HepG2 (cell line): ENCODE data around the gene EVA1C. TPM values are rescaled to one million over a fixed set of nuclear protein-coding genes. Genes with fewer than 3 reads are reported as not detected.

Experiments
- ATAC-seq: fragments of 200-7000 bp; cut with Tn5 transposase; 3 replicates; pipeline ENCODE4 v1.9.1; 2020; ENCODE audit warnings: mild to moderate bottlenecking, moderate library complexity
- BruUV-seq: library from RNA; stranded (reverse); fragments of 400-500 nt; replicated peaks from 2 replicates; lab custom pipeline; 2021; lab: Mats Ljungman, UMichigan
- CTCF ChIA-PET: fragments of 300-600 bp; formaldehyde crosslinking; extraction: SDS; loops from one replicate; lab custom pipeline; 2021; ENCODE audit warnings: low total read pairs, inconsistent platforms, low intra/inter-chr PET ratio; lab: Yijun Ruan, JAX
- POLR2A ChIA-PET: fragments of 350-600 bp; sonication (Branson Sonifier 250); formaldehyde crosslinking; loops from one replicate; lab custom pipeline; 2020; ENCODE audit warnings: antibody characterized with exemption, inconsistent platforms; lab: Yijun Ruan, JAX
- DNase-seq: peaks from one replicate; pipeline ENCODE4 v3.0.0-alpha.2; 2015; ENCODE audit warnings: low spot score
- FAIRE-seq: peaks from 3 replicates; lab custom pipeline; 2011; peaks lifted over from hg19 to GRCh38; lab: Jason Lieb, UNC
- H2AFZ ChIP-seq: one replicate; pipeline ENCODE4 v1.6.1; 2011; ENCODE audit warnings: low read length, inconsistent platforms
- H3K27ac ChIP-seq: fragments of 300-600 bp; 3 replicates; pipeline ENCODE4 v1.8.0; 2011; ENCODE audit warnings: mixed run types, mild to moderate bottlenecking, mixed read lengths, low read length, inconsistent platforms; ENCODE audit not compliant: insufficient read depth; ENCODE audit errors: extremely low read length
- H3K27me3 ChIP-seq, 2 experiments: fragments of 200-600 bp in 1 of 2; 2 replicates in 1 of 2; 3 replicates in 1 of 2; pipeline versions ENCODE4 v1.6.0 to v1.8.0; 2011; ENCODE audit warnings: low read length in 2 of 2, mild to moderate bottlenecking in 2 of 2, moderate library complexity in 2 of 2, inconsistent platforms in 1 of 2; ENCODE audit not compliant: insufficient read depth in 2 of 2, control insufficient read depth in 1 of 2
- H3K36me3 ChIP-seq, 2 experiments: fragments of 200-600 bp in 1 of 2; replicated peaks in 1 of 2; 2 replicates in 1 of 2; 3 replicates in 1 of 2; pipeline versions ENCODE4 v1.5.1 to v1.8.0; 2011; ENCODE audit warnings: low read length in 2 of 2, inconsistent platforms in 1 of 2; ENCODE audit not compliant: insufficient read depth in 2 of 2, control insufficient read depth in 1 of 2
- H3K4me1 ChIP-seq: 2 replicates; pipeline ENCODE4 v1.5.1; 2012; ENCODE audit warnings: low read length, inconsistent platforms; ENCODE audit not compliant: insufficient read depth
- H3K4me2 ChIP-seq: 2 replicates; pipeline ENCODE4 v1.6.0; 2011; ENCODE audit warnings: low read depth, low read length, inconsistent platforms
- H3K4me3 ChIP-seq, 3 experiments: fragments of 200-600 bp in 1 of 3; sonication (generic), shearing (Covaris generic) in 1 of 3; replicated peaks in 1 of 3; 2 replicates each; pipeline ENCODE4 v1.5.1; 2011 to 2016; ENCODE audit warnings: low read length in 3 of 3, inconsistent platforms in 2 of 3, low read depth in 2 of 3, mild to moderate bottlenecking in 2 of 3, control low read depth in 1 of 3, mixed read lengths in 1 of 3; ENCODE audit not compliant: insufficient read depth in 1 of 3
- H3K79me2 ChIP-seq: one replicate; pipeline ENCODE4 v1.6.1; 2011; ENCODE audit warnings: low read length, inconsistent platforms; ENCODE audit not compliant: insufficient read depth
- H3K9ac ChIP-seq: 2 replicates; pipeline ENCODE4 v1.6.0; 2011; ENCODE audit warnings: mild to moderate bottlenecking, low read depth, low read length, inconsistent platforms; ENCODE audit not compliant: insufficient read depth
- H3K9me3 ChIP-seq: 2 replicates; pipeline ENCODE4 v1.5.1; 2012; ENCODE audit warnings: mild to moderate bottlenecking, low read length
- H4K20me1 ChIP-seq: 2 replicates; pipeline ENCODE4 v1.6.0; 2011; ENCODE audit warnings: inconsistent platforms, mild to moderate bottlenecking, low read length, moderate library complexity; ENCODE audit not compliant: insufficient read depth
- ATF7-NPFF ChIP-seq: sonication (generic); formaldehyde crosslinking; IDR thresholded peaks from 2 replicates; pipeline ENCODE4 v1.8.1; 2023; ENCODE audit warnings: mild to moderate bottlenecking, low read depth, missing genetic modification reagents, moderate library complexity
- CAMTA2 ChIP-seq: sonication (generic); formaldehyde crosslinking; IDR thresholded peaks from 2 replicates; pipeline ENCODE4 v1.4.0; 2020; ENCODE audit warnings: mild to moderate bottlenecking, missing genetic modification reagents, borderline replicate concordance
- HMGA1 ChIP-seq: sonication (generic); formaldehyde crosslinking; conservative IDR thresholded peaks from 2 replicates; pipeline ENCODE4 v1.4.0; 2020; ENCODE audit warnings: missing genetic modification reagents
- LBX2 ChIP-seq: sonication (generic); formaldehyde crosslinking; IDR thresholded peaks from 2 replicates; pipeline ENCODE4 v1.5.0; 2020; ENCODE audit warnings: missing genetic modification reagents, mild to moderate bottlenecking, borderline replicate concordance
- MEIS2 ChIP-seq: sonication (generic); formaldehyde crosslinking; IDR thresholded peaks from 2 replicates; pipeline ENCODE4 v1.9.0; 2021; ENCODE audit warnings: mild to moderate bottlenecking, missing genetic modification reagents
- MZF1 ChIP-seq: sonication (generic); formaldehyde crosslinking; IDR thresholded peaks from 2 replicates; pipeline ENCODE4 v1.8.1; 2023; ENCODE audit warnings: mild to moderate bottlenecking, missing genetic modification reagents, borderline replicate concordance
- PAF1 ChIP-seq: IDR thresholded peaks from 2 replicates; pipeline ENCODE4 v1.6.1; 2016; ENCODE audit warnings: missing genetic modification reagents, missing compliant biosample characterization
- PHF21A ChIP-seq: sonication (generic); formaldehyde crosslinking; IDR thresholded peaks from 2 replicates; pipeline ENCODE4 v1.5.0; 2020; ENCODE audit warnings: mild to moderate bottlenecking, missing genetic modification reagents
- RORA ChIP-seq: sonication (generic); formaldehyde crosslinking; IDR thresholded peaks from 2 replicates; pipeline ENCODE4 v1.5.0; 2020; ENCODE audit warnings: mild to moderate bottlenecking, missing genetic modification reagents, moderate library complexity
- ZNF230 ChIP-seq: sonication (generic); formaldehyde crosslinking; IDR thresholded peaks from 2 replicates; pipeline ENCODE4 v1.4.0; 2020; ENCODE audit warnings: mild to moderate bottlenecking, missing genetic modification reagents
- ZNF775 ChIP-seq: sonication (generic); formaldehyde crosslinking; IDR thresholded peaks from 2 replicates; pipeline ENCODE4 v1.4.0; 2020; ENCODE audit warnings: missing genetic modification reagents, mild to moderate bottlenecking, moderate library complexity, borderline replicate concordance
- ZNF782 ChIP-seq: sonication (generic); formaldehyde crosslinking; IDR thresholded peaks from 2 replicates; pipeline ENCODE4 v1.4.0; 2020; ENCODE audit warnings: missing genetic modification reagents, mild to moderate bottlenecking, borderline replicate concordance
- WGBS: methylation state at CpG from one replicate; pipeline ENCODE4 v1.1.6; 2017; ENCODE audit warnings: low lambda C conversion rate; 5-methylcytosine and 5-hydroxymethylcytosine counted together
- in situ Hi-C: cut with HindIII; loops from 2 replicates; pipeline ENCODE4 v1.10.0; 2017; ENCODE audit warnings: low pct_unique_long_range_greater_than_20kb; ENCODE audit not compliant: extremely low pct_ligation_motif_present
- intact Hi-C: fragments of 100-400 bp; cut with micrococcal nuclease; formaldehyde crosslinking; loops from one replicate; pipeline ENCODE4 v1.10.0; 2022; ENCODE audit not compliant: unreplicated experiment
- polyA plus RNA-seq, 8 experiments: library from polyadenylated mRNA; depleted of rRNA in 3 of 8; stranded (reverse) in 7 of 8; unstranded in 1 of 8; fragments of >200 nt; fragmentation: Illumina TruSeq in 4 of 8; extraction: Trizol in 4 of 8; gene quantifications; 2 replicates each; pipeline versions ENCODE4 v1.2.1 to v1.2.3, GENCODE V29; 2011 to 2016; ENCODE audit warnings: low read depth in 4 of 8, missing spikeins in 1 of 8, mixed read lengths in 1 of 8; ENCODE audit not compliant: insufficient read depth in 1 of 8
- total RNA-seq, 5 experiments: library from RNA; depleted of rRNA; stranded (reverse); fragments of >200 nt; fragmentation: Illumina TruSeq; extraction: Trizol; gene quantifications; 2 replicates each; pipeline ENCODE4 v1.2.3, GENCODE V29; 2016; ENCODE audit warnings: low read depth in 1 of 5
- TF ChIP-seq, protein P1 (sequence below): sonication (generic); formaldehyde crosslinking; IDR thresholded peaks from 2 replicates; pipeline ENCODE4 v1.4.0; 2020; ENCODE audit warnings: missing genetic modification reagents, borderline replicate concordance

EVA1C gene
- total and polyA plus RNA-seq, 2 of the 13 experiments (the other 11 are each of a cell fraction or from before 2014, with no cell fraction given): 0.29 to 0.34 TPM

GRCh38 chr21:32535612-32536011, 123.1 kb downstream of the EVA1C start (continued):
- TF ChIP-seq, protein P1, sequence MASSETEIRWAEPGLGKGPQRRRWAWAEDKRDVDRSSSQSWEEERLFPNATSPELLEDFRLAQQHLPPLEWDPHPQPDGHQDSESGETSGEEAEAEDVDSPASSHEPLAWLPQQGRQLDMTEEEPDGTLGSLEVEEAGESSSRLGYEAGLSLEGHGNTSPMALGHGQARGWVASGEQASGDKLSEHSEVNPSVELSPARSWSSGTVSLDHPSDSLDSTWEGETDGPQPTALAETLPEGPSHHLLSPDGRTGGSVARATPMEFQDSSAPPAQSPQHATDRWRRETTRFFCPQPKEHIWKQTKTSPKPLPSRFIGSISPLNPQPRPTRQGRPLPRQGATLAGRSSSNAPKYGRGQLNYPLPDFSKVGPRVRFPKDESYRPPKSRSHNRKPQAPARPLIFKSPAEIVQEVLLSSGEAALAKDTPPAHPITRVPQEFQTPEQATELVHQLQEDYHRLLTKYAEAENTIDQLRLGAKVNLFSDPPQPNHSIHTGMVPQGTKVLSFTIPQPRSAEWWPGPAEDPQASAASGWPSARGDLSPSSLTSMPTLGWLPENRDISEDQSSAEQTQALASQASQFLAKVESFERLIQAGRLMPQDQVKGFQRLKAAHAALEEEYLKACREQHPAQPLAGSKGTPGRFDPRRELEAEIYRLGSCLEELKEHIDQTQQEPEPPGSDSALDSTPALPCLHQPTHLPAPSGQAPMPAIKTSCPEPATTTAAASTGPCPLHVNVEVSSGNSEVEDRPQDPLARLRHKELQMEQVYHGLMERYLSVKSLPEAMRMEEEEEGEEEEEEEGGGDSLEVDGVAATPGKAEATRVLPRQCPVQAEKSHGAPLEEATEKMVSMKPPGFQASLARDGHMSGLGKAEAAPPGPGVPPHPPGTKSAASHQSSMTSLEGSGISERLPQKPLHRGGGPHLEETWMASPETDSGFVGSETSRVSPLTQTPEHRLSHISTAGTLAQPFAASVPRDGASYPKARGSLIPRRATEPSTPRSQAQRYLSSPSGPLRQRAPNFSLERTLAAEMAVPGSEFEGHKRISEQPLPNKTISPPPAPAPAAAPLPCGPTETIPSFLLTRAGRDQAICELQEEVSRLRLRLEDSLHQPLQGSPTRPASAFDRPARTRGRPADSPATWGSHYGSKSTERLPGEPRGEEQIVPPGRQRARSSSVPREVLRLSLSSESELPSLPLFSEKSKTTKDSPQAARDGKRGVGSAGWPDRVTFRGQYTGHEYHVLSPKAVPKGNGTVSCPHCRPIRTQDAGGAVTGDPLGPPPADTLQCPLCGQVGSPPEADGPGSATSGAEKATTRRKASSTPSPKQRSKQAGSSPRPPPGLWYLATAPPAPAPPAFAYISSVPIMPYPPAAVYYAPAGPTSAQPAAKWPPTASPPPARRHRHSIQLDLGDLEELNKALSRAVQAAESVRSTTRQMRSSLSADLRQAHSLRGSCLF: no peak
- no peak for TF ChIP-seq ZNF775 (CRISPR knock-in tag)

DNA sequence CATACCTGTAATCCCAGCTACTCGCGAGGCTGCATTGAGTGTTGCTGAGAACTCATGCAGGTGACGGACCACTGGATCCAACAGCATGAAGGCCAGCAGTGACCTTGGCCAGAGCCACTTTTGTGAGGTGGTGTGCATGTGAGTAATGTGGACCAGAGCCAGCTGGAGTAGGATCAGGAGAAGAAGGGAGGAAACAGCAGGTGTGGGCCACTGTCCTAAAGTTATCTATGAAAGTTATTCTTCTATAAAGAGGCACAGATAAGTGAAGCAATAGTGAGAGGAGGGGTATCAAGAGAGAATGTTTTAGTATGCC, 125.0 kb downstream of the EVA1C start:
- DNase-seq: no peak
- H3K27me3 ChIP-seq: no peaks in the 10 kb centered on the region
- ATAC-seq: no peak
- H3K4me2 ChIP-seq: no peak overlapping the region
- intact Hi-C loops (no loop called here), in situ Hi-C loops (no loop called here)
- BruUV-seq: no TSS peak
- CTCF ChIA-PET: no interaction called here
- peaks cover 35% of the 10 kb centered on the region for H3K4me1 ChIP-seq
- FAIRE-seq: no peak
- no peaks in the 10 kb centered on the region for H3K36me3 ChIP-seq
- no peak overlapping the region for H3K27ac ChIP-seq
- POLR2A ChIA-PET: no interaction called here
- no peaks in the 10 kb centered on the region for H3K9me3 ChIP-seq
- whole genome bisulfite sequencing: 96% methylated on average over 3 of the region's 3 CpGs
- no peaks in the 10 kb centered on the region for H3K79me2 ChIP-seq
- H3K4me3 ChIP-seq: no peak overlapping the region
- TF ChIP-seq MEIS2 (CRISPR knock-in tag) (no peak), HMGA1 (CRISPR knock-in tag) (no peak), PHF21A (no peak), LBX2 (CRISPR knock-in tag) (no peak), MZF1 (CRISPR knock-in tag) (no peak), PAF1 (CRISPR knock-in tag) (no peak), CAMTA2 (CRISPR knock-in tag) (no peak), ZNF230 (CRISPR knock-in tag) (no peak), ZNF782 (CRISPR knock-in tag) (no peak), RORA (CRISPR knock-in tag) (no peak), ATF7-NPFF (CRISPR knock-in tag) (no peak)
- no peaks in the 10 kb centered on the region for H4K20me1 ChIP-seq
- no peak overlapping the region for H2AFZ ChIP-seq
- H3K9ac ChIP-seq: no peak overlapping the region
